IPS-NIHi7 (cell line): Measurements from ENCODE around the gene ZBED3.
"Not testable (repeated sequence)": the region's sequence is repeated elsewhere in the genome, so short reads cannot be mapped to it uniquely, and the experiment has no call there.

ENCODE experiments used
- DNase-seq: peaks from one replicate; pipeline ENCODE4 v3.0.0; 2012; ENCODE audit warnings: mixed read lengths; ENCODE audit errors: extremely low spot score

Gene ZBED3

GRCh38 chr5:77086689-77087483 is at the start of gene ZBED3:
TSS of gene ZBED3 (minus strand) at chr5:77087285. CDS start at chr5:77077878, 9,407 bp downstream.
- peak; percentile 81 for DNase-seq

- no peak for DNase-seq
Measured at GRCh38 chr5:77133061-77133758, 46.1 kb upstream of the ZBED3 start.

DNA sequence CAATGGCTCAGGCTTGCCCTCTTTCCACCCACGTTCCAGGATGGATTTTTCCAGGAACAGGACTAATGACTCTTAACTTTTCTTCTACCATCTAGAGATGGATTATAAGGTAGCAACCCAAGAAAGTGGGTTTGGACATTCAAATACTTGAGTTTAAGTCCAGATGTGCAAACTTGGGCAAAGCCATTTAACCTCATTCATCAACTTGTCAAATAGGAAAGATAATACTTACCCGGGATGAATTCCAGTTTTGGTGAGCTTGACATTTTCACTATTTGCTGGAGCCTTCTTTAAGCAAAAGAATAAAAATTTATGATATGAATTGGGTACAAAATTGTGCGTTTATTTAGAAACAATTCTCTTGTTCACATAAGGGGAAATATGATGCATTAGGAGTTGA is 44.3 kb upstream of the ZBED3 start:
- no peak for DNase-seq

DNA sequence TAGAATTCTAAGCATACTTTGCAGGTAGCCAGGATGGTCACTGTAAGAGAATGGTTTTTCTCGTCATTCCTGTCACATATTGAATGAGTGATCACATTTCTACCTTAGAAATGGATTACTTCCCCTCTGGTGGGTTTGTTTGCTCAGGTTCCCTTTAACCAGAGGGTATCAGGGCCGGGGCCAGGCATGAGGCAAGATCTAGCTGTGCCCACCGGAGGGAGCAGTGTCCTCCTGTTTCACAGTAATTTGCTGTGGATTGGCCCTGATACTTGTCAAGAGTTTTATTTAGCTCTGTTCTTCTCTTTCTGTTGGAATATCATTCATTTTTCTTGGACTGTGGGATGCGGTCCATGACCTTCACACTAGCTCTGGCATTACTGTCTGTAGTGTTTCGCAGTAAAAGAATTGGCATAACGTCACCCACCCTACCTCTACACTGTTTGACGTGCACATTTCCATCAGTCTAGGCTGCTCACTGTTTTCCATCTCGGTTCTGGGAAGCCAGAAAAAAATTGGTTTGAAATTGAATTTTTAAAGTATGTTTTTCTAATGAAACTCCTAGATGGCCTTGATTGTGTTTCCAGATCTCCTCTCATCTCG is 42.4 kb upstream of the ZBED3 start:
- DNase-seq, result peak; percentile 69

DNA sequence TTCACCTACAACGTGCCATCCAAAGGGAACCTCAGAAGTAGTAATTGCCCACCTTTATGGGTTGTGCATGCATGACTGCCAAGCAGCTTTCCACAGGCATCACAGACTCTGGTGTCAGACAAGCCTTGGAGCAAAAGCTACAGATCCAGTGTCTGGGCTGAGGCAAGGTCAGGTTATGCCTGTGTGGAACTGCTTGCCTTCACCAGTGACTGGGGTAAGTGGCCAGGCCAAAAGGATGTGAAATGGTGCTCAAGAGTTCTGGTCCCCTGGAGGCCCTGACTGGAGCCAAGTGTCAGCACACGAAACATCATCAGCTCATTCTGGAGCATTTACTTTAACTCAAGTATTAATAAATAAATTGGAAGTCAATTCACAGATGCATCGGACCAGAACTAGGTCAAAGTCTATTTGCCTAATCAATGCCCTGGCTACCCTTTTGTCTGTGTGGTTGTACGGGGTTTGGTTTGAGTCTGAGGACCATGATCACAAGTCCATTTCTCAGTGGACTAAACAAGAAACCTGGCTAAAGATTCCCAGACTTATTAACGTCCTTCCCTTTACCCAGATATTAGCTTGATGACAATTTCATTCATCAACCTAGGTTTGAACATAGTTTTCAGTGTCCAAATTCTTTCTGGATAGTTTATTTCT is 41.5 kb upstream of the ZBED3 start:
- no peak for DNase-seq

DNA sequence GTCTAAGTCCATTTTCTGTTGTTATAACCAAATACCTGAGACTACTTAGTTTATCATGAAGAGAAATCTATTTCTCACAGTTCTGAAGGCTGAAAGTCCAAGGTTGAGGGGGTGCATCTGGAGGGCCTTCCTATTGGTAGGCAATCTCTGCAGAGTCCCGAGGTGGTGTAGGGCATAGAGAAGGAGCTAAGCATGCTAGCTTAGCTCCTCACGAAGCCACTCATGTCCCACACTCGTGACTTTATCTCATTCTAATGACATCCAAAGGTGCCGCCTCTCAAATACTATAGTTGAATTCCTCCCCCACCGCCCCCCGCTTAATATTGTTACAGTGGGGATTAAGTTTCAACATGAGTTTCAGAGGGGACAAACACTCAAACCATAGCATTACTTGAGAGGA is 36.0 kb upstream of the ZBED3 start:
- DNase-seq, result no peak

- DNase-seq, result no peak
Measured at GRCh38 chr5:77120706-77121105, 33.6 kb upstream of the ZBED3 start.

GRCh38 chr5:77120086-77120485 is 33.0 kb upstream of the ZBED3 start:
- no peak for DNase-seq

DNA sequence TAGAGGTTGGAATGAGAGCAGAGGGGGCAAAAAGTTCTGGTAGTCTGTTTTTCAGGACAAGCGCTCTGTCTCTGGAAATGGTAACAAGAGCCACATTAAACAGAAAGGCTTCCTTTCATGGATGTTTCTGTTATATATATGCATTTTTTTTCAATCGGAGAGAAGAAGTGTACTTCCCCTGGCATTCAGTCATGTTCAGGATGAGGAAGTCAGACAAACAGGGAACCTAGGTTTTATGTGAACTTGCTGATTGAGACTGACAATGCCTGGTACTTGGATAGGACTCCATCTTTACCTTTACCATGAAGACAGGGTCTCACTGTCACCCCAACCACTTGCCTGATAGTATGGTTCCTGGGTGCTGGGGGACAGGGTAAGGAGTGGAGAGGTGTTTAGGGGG is 30.1 kb upstream of the ZBED3 start:
- no peak for DNase-seq

DNA sequence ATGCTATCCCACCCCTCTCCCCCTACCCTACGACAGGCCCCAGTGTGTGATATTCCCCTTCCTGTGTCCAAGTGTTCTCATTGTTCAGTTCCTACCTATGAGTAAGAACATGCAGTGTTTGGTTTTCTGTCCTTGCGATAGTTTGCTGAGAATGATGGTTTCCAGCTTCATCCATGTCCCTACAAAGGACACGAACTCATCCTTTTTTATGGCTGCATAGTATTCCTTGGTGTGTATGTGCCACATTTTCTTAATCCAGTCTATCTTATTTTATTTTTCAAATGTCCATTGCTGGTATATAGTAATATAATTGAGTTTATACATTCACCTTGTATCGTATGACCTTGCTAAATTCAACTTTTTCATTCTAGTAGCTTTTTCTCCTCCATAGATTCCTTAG is 19.9 kb upstream of the ZBED3 start:
- not testable (repeated sequence) for DNase-seq

- no peak for DNase-seq
Measured at GRCh38 chr5:77104813-77105212, 17.7 kb upstream of the ZBED3 start.

DNA sequence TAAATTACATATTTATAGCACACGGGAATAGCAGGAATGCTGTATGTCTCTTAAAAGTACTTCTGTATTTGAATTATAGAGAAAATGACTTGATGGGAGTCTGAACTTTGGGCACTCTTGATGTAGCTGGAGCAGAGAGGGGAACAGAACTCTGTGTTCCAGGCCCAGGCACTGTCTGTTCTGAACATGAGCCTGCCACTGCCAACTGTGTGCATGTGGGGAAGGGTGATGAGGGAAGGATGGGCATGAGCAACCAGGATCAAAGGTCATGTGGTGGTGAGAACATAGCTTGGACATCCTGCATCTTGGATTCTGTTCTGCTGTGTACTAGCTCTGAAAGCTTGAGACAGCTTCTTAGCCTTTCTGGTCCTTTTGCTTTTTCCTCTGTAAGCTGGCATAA is 16.4 kb upstream of the ZBED3 start:
- DNase-seq, result no peak

GRCh38 chr5:77102549-77102948 is 15.5 kb upstream of the ZBED3 start:
- DNase-seq, result no peak

DNA sequence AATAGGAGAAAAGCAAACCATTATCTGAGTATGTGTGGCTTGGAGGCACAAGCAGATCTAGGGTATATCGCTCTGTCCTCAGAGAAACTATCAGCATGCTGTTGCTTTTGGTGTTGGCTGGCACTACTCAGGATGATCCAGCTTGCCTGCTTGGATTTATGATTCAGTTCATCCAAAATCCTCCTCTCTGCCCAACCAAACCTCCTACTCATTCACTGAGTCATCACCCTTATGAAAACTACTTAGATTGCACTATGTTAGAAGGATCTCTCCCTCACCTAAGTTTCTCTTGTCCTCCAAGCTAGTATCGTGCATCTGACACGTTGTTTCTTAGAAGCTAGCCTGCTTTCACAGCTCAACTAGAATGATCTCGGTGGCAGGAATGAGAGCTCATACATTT is 14.2 kb upstream of the ZBED3 start:
- no peak for DNase-seq

DNA sequence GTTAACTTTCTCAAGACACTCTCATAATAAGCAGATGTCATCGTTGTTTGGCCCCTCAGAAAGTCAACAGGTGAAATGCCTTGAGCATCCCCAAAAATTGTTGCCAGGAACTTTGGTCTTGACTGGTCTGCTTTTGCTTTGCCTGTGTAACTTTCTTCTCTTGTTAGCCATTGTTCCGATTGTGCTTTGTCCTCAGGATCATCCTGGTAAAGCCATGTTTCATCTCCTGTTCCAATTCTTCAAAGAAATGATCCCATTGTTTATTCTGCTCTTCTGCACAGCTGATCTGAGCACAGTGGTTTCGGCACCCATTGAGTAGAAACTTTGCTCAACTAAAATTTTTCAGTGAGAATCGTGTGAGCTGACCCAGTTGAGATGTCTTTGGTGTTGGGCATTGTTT is 8.1 kb upstream of the ZBED3 start:
- DNase-seq, result no peak

GRCh38 chr5:77087484-77088261 is 588 bp upstream of the ZBED3 start:
- no peak for DNase-seq

- no peak for DNase-seq
Measured at GRCh38 chr5:77086368-77086688, 757 bp downstream of the ZBED3 start.

GRCh38 chr5:77083088-77083487 is 4.0 kb downstream of the ZBED3 start:
- no peak for DNase-seq

DNA sequence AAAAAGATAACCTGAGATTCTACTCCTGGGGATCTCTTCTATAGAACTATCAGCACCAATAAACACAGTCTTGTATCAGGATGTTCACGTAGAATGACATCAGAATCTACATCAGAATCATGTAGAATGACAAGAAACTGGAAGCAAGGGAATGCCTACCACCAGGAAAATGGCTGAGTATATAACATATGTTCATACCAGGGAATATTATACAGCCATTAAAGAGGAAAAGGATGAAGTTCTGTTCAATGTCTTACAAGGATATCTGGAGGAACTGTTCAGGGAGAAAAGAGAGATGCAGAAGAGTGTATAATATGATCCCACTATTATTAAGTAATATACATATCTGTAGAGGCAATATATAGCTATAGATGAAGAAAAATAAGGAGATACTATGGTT is 4.8 kb downstream of the ZBED3 start:
- DNase-seq, result no peak

- DNase-seq, result no peak
Measured at GRCh38 chr5:77080905-77081304, 6.2 kb downstream of the ZBED3 start.

DNA sequence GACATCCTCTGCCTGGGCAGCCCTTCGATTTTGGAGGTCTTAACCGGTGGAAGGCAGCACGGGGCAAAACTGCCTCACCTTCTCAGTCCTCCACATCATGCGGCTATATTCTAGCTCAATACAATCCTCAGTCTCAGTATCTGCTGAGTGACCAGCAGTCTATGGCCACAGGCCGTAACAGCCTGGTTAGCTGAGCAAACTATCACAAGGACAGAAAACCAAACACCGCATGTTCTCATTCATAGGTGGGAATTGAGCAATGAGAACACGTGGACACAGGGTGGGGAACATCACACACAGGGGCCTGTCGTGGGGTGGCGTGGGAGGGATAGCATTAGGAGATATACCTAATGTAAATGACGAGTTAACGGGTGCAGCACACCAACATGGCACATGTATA is 6.6 kb downstream of the ZBED3 start:
- not testable (repeated sequence) for DNase-seq

- no peak for DNase-seq
Measured at GRCh38 chr5:77077829-77078176, 9.3 kb downstream of the ZBED3 start.
